Measurements from ENCODE around the gene TKTL1.
"Not testable (repeated sequence)": the region's sequence is repeated elsewhere in the genome, so short reads cannot be mapped to it uniquely, and the experiment has no call there.

The TKTL1 gene

GRCh38 chrX:154309041-154309775, 13.6 kb downstream of the TKTL1 start:
- DNase-seq = no peak

GRCh38 chrX:154310616-154311536, 15.3 kb downstream of the TKTL1 start:
- DNase-seq = no peak

GRCh38 chrX:154312116-154312515, 16.5 kb downstream of the TKTL1 start:
- no peak for DNase-seq

- DNase-seq = no peak
Measured at GRCh38 chrX:154313147-154313546, 17.6 kb downstream of the TKTL1 start.

GRCh38 chrX:154315416-154315815, 19.8 kb downstream of the TKTL1 start:
- no peak for DNase-seq

- DNase-seq = peak; percentile 13
Measured at GRCh38 chrX:154317391-154317995, 21.9 kb downstream of the TKTL1 start.

GRCh38 chrX:154320406-154320805, 24.8 kb downstream of the TKTL1 start:
- DNase-seq = no peak

- no peak for DNase-seq
Measured at GRCh38 chrX:154321152-154321551, 25.6 kb downstream of the TKTL1 start.

- DNase-seq = peak; percentile 18
Measured at GRCh38 chrX:154321594-154321993, 26.0 kb downstream of the TKTL1 start.

- DNase-seq = no peak
Measured at GRCh38 chrX:154322890-154323289, 27.3 kb downstream of the TKTL1 start.

- DNase-seq = no peak
Measured at GRCh38 chrX:154323537-154323936, 27.9 kb downstream of the TKTL1 start.

- DNase-seq = no peak
Measured at GRCh38 chrX:154325541-154325940, 29.9 kb downstream of the TKTL1 start.

- no peak for DNase-seq
Measured at GRCh38 chrX:154327038-154327820, 31.6 kb downstream of the TKTL1 start.

GRCh38 chrX:154328646-154329045, 33.1 kb downstream of the TKTL1 start:
- no peak for DNase-seq

GRCh38 chrX:154329294-154329693, 33.7 kb downstream of the TKTL1 start:
- peak; percentile 59 for DNase-seq

GRCh38 chrX:154332561-154332960, 37.0 kb downstream of the TKTL1 start:
- DNase-seq = no peak

- DNase-seq = no peak
Measured at GRCh38 chrX:154333116-154333515, 37.5 kb downstream of the TKTL1 start.

GRCh38 chrX:154333837-154334271, 38.3 kb downstream of the TKTL1 start:
- no peak for DNase-seq

- no peak for DNase-seq
Measured at GRCh38 chrX:154334496-154334895, 38.9 kb downstream of the TKTL1 start.

GRCh38 chrX:154341399-154342298, 46.1 kb downstream of the TKTL1 start:
- DNase-seq = not testable (repeated sequence)

GRCh38 chrX:154343063-154343462, 47.5 kb downstream of the TKTL1 start:
- DNase-seq = not testable (repeated sequence)

GRCh38 chrX:154343620-154344019, 48.0 kb downstream of the TKTL1 start:
- not testable (repeated sequence) for DNase-seq
